H7 (cell line): ENCODE results near the gene ZCCHC14. TPM values are rescaled to one million over a fixed set of nuclear protein-coding genes. Genes with fewer than 3 reads are reported as not detected.

Experiments
- DNase-seq: peaks from one replicate; pipeline ENCODE4 v3.0.0; 2012
- H3K27me3 ChIP-seq: 2 replicates; pipeline ENCODE4 v1.6.0; 2011; ENCODE audit warnings: mild to moderate bottlenecking, low read length; ENCODE audit not compliant: control insufficient read depth, insufficient read depth
- H3K36me3 ChIP-seq: replicated peaks from 2 replicates; pipeline ENCODE4 v1.5.1; 2011; ENCODE audit warnings: low read length; ENCODE audit not compliant: control insufficient read depth, insufficient read depth
- H3K4me3 ChIP-seq: 2 replicates; pipeline ENCODE4 v1.5.1; 2011; ENCODE audit warnings: low read depth, mild to moderate bottlenecking, control low read depth, low read length, moderate library complexity; ENCODE audit not compliant: insufficient read depth
- total RNA-seq: library from RNA; depleted of rRNA; stranded (reverse); fragments of >200 nt; shearing (Covaris generic); gene quantifications from 2 replicates; pipeline ENCODE4 v1.2.3, GENCODE V29; 2014

Gene ZCCHC14
- total RNA-seq, 1 experiment from 2014 or later: 13.3 TPM

DNA sequence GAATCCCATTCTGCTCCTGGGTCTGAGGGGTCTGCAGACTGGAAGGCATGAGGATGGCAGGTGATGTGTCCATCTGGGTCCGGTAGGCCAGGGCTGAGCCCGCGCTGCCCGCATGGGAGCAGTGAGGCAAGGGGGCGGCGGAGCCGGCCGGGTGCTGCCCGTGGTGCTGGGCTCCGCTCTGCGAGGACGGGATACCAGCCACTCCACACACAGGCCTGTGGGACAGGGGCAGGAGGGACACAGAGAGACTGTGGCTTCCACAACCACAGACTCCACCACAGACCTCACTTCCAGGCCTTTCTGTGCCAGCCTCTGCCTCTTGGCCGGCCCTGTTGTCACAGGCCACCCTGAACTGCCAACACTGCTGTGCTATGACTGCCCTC is 75.3 kb downstream of the ZCCHC14 start:
- Histone ChIP-seq H3K36me3 (peaks cover 10% of the 10 kb centered on the region), H3K27me3 (no peaks in the 10 kb centered on the region), H3K4me3 (no peak overlapping the region)
- no peak for DNase-seq

GRCh38 chr16:87416826-87417527 is 75.8 kb downstream of the ZCCHC14 start:
- Histone ChIP-seq H3K36me3 (peaks cover 12% of the 10 kb centered on the region), H3K4me3 (no peak overlapping the region), H3K27me3 (no peaks in the 10 kb centered on the region)
- DNase-seq: no peak

DNA sequence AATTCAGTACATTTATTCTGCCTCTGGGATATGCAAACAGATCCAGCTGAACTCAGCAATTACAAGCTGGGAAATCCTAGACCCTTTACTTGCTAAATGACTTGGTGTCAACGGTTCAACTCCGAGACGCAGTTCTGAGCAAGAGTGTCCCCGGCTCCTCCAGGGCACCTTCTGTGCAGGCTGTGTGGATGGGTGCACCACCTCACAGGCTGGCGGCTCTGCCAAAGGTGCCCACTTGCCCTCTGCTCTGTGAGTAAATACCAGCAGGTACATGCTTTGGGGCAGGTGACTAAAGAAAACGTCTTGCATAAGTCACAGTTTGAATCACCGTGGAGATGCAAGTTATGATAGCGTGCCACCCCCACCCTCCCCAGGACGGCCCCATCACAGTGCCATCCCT is 77.4 kb downstream of the ZCCHC14 start:
- DNase-seq: no peak
- H3K27me3 ChIP-seq: no peaks in the 10 kb centered on the region
- H3K36me3 ChIP-seq: peaks cover 12% of the 10 kb centered on the region
- no peak overlapping the region for H3K4me3 ChIP-seq

- no peaks in the 10 kb centered on the region for H3K27me3 ChIP-seq
- H3K36me3 ChIP-seq: peaks cover 10% of the 10 kb centered on the region
- no peak for DNase-seq
- no peak overlapping the region for H3K4me3 ChIP-seq
Observed at GRCh38 chr16:87414251-87414680, 78.6 kb downstream of the ZCCHC14 start.

GRCh38 chr16:87412996-87413421 is 79.8 kb downstream of the ZCCHC14 start:
- no peaks in the 10 kb centered on the region for H3K27me3 ChIP-seq
- H3K36me3 ChIP-seq: peaks cover 10% of the 10 kb centered on the region
- DNase-seq: no peak
- H3K4me3 ChIP-seq: no peak overlapping the region

DNA sequence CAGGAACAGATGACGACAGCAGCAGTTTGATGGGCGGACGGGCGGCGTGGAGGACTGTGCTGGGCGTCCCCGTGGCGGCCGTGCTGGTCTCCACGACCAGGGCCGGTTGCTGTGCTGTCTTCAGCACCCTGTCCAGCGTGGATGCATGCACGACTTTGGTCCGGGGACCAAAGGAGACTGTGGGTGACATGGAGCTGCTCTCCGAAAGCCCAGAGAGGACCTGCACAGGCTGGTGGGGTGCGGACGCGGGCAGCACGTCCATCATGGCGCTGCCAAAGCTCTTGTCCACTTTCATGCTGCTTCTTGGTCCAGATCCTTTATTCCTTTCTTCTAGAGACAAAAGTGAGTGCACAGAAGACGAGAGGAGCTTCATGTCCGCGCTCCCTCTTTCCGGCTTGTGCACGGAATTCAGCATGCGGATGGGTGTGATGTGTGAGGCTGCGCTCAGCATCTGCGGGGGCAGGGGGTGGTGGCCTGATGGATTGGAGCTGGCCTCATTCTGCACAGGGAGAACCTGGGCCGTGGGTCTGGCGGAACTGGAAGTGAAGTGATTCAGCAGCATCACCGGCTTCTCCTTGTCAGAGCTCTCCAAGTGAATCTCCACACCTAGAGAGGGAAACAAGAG is 80.3 kb downstream of the ZCCHC14 start:
- no peak for DNase-seq
- H3K36me3 ChIP-seq: peaks cover 12% of the 10 kb centered on the region
- no peak overlapping the region for H3K4me3 ChIP-seq
- no peaks in the 10 kb centered on the region for H3K27me3 ChIP-seq

DNA sequence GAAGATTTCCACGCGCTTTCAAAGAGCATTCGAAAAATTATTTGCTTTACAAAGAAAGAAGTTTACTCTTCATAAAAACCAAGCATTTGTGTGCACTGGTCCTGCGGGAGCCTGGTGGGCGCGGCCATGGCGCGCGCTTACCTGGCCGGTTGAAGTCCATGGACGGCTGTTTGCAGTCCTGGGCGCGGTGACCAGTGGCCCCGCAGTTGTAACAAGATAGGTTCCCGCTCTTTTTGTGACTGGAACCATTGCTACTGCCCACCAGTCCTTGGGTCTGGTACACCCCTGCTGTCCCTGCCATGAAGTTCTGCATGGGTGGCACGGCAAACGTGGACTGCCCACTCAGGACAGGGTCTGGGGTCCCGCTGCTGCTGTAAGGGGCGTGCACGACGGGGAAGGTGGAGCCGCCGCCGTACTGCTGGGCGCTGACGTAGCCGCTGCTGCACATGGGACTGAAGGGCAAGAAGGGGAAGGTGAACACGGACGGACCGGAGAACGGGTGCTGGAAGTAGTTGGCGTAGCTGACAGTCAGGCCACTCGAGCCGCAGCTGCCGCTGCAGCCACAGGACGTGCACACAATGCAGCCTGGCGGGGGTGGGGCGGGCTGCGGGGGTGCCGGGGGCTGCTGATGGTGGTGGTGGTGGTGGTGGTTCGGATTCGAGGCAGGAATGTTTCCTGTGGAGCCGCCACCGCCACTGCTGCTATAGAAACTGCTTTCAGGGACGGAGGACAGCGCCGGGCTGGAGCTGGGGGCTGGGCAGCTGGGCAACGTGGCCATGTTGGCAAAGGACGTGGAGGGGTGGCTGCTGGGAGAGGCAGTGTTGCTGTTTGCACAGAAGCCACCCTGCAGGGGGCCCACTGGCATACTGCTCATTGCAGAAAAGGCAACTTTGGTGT is 81.2 kb downstream of the ZCCHC14 start:
- Histone ChIP-seq H3K36me3 (peaks cover 11% of the 10 kb centered on the region), H3K4me3 (no peak overlapping the region), H3K27me3 (no peaks in the 10 kb centered on the region)
- no peak for DNase-seq

DNA sequence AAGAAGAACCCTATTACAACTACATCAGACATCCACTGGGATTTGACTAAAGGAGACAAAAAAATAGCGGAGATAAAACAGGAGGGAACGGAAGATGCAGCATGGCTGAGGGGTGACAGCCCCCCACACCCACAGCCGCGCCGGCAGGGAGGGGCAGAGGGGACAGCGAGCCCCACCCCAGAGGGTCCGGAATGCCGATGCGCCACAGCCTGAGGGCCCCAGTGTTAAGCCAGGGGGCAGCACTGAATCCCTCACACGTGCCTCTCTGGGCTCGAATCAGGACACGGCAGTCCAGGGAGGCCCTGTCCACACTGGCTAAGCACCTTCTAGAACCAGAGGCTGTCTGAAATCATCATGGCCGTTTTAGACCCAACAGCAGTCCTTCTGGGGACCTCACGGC is 81.9 kb downstream of the ZCCHC14 start:
- peak; percentile 77 for DNase-seq
- Histone ChIP-seq H3K36me3 (peaks cover 11% of the 10 kb centered on the region), H3K4me3 (no peak overlapping the region), H3K27me3 (no peaks in the 10 kb centered on the region)

DNA sequence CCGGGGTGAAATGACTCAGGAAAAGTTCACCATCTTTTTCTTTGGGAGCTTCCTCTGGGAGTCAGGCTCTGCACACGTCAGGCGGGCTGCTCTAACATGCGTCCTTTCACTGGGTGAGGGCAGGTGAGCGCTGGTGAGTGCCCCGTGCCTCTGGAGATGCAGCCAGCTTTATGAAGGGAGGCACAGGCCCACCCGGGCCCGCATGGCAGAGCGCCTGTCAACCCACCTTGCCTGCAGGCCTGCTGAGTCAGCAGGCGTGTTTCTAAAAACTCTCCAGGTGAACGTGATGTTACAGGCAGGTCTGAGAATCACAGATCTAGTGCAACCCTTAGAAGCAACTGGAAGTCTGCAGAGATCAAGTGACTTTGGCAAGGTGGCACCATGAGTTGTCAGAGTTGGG is 82.3 kb downstream of the ZCCHC14 start:
- H3K36me3 ChIP-seq: peaks cover 11% of the 10 kb centered on the region
- no peak overlapping the region for H3K4me3 ChIP-seq
- no peak for DNase-seq
- H3K27me3 ChIP-seq: no peaks in the 10 kb centered on the region

- peaks cover 14% of the 10 kb centered on the region for H3K36me3 ChIP-seq
- no peak for DNase-seq
- no peak overlapping the region for H3K4me3 ChIP-seq
- no peaks in the 10 kb centered on the region for H3K27me3 ChIP-seq
Observed at GRCh38 chr16:87409781-87410180, 83.0 kb downstream of the ZCCHC14 start.

DNA sequence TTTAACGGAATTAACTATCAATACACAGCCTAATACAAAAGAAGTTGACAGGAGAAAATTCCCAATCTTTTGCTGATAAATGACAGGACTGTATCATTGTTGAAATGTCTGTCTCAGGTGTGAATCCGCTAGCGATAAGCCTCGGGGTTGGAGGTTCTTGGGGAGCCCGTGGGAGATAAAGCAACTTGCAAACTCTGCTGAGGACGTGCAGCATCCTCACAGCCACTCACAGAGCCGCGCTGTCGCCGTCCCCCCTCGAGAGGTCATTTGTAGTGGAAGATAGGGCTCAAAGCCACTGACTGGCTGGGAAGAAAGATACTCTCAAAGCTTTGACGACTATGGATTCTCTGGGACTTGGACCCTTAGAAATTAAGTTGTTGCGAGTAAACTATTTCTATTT is 83.7 kb downstream of the ZCCHC14 start:
- no peaks in the 10 kb centered on the region for H3K27me3 ChIP-seq
- no peak for DNase-seq
- H3K4me3 ChIP-seq: no peak overlapping the region
- peaks cover 14% of the 10 kb centered on the region for H3K36me3 ChIP-seq

- H3K4me3 ChIP-seq: no peak overlapping the region
- H3K27me3 ChIP-seq: no peaks in the 10 kb centered on the region
- DNase-seq: no peak
- peaks cover 13% of the 10 kb centered on the region for H3K36me3 ChIP-seq
Observed at GRCh38 chr16:87407511-87408112, 85.2 kb downstream of the ZCCHC14 start.

DNA sequence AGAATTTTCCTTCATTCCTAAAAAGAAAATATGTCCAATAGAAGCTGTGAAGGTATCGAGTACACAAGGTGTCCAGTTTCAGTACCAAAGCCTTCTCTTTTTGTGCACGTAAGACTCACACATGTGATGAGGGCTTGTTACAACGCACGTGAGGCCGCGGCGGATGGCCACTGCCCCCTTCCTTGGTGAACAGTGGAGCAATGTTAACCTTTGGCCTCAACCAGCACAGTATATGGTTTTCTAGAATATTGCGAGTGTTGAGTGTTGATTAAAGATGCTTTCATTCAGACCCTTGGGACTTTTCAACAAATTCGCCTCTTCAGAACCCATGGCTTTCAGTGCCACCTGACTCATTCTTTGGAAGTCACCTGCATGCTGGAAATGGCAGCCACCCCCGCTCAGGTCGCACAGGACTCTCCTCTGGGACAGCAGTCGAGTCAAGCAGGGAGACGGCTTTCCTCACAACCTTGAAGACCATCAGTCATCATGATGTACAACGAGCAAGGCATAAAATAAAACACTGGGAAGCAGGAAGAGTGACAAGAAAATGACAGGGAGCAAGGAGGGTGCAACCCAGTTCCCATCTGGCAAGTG is 86.2 kb downstream of the ZCCHC14 start:
- Histone ChIP-seq H3K4me3 (no peak overlapping the region), H3K27me3 (no peaks in the 10 kb centered on the region), H3K36me3 (peaks cover 10% of the 10 kb centered on the region)
- no peak for DNase-seq
